Naive thymus-derived CD4-positive, alpha-beta T cell (primary cell): ENCODE measurements around the gene FMR1NB. TPM values are rescaled to one million over a fixed set of nuclear protein-coding genes. Genes with fewer than 3 reads are reported as not detected.

Source experiments
- ATAC-seq: fragments of 150-1000 bp; cut with Tn5 transposase; 2 replicates; pipeline ENCODE4 v1.10.0; 2021; ENCODE audit warnings: mild to moderate bottlenecking, moderate library complexity
- CTCF ChIA-PET: fragments of 350-600 bp; sonication (Branson Sonifier 250); formaldehyde crosslinking; loops from one replicate; lab custom pipeline; 2021; ENCODE audit warnings: antibody characterized with exemption; lab: Charles Lee
- POLR2A ChIA-PET: fragments of 350-600 bp; sonication (Branson Sonifier 250); formaldehyde crosslinking; loops from one replicate; lab custom pipeline; 2021; ENCODE audit warnings: antibody characterized with exemption, inconsistent platforms; lab: Charles Lee
- DNase-seq, 9 donors: peaks; one replicate each; pipeline versions ENCODE4 v3.0.0 to v3.0.0-alpha.2; 2020 to 2022; ENCODE audit warnings: mixed read lengths in 1 of 9
- H3K27ac ChIP-seq: one replicate; pipeline ENCODE4 v1.7.0; 2013; ENCODE audit warnings: mild to moderate bottlenecking, low read depth, low read length, moderate library complexity
- H3K27me3 ChIP-seq, 2 donors: one replicate each; pipeline ENCODE4 v1.7.0; 2013; ENCODE audit warnings: low read length in 2 of 2, mild to moderate bottlenecking in 2 of 2, moderate library complexity in 2 of 2; ENCODE audit not compliant: control insufficient read depth in 2 of 2, insufficient read depth in 2 of 2
- H3K36me3 ChIP-seq, 3 experiments: 1 replicate in 2 of 3; 2 replicates in 1 of 3; pipeline ENCODE4 v1.7.0; 2013; ENCODE audit warnings: low read length in 3 of 3, mild to moderate bottlenecking in 3 of 3, moderate library complexity in 1 of 3; ENCODE audit not compliant: insufficient read depth in 3 of 3, control insufficient read depth in 2 of 3
- H3K4me1 ChIP-seq, 2 donors: one replicate each; pipeline ENCODE4 v1.7.0; 2013; ENCODE audit warnings: low read length in 2 of 2, mild to moderate bottlenecking in 2 of 2, moderate library complexity in 1 of 2; ENCODE audit not compliant: control insufficient read depth in 2 of 2, insufficient read depth in 2 of 2
- H3K4me3 ChIP-seq: 2 replicates; pipeline ENCODE4 v1.7.0; 2013; ENCODE audit warnings: mild to moderate bottlenecking, low read length
- H3K9me3 ChIP-seq, 3 experiments: 1 replicate in 2 of 3; 2 replicates in 1 of 3; pipeline ENCODE4 v1.7.0; 2013; ENCODE audit warnings: low read length in 3 of 3; ENCODE audit not compliant: control insufficient read depth in 2 of 3
- H3K27ac Mint-ChIP-seq, 9 donors: one replicate each; pipeline ENCODE4 v1.8.0; 2020 to 2022; ENCODE audit warnings: mixed read lengths in 9 of 9, mild to moderate bottlenecking in 8 of 9, moderate library complexity in 5 of 9, inconsistent platforms in 2 of 9
- H3K27me3 Mint-ChIP-seq, 5 donors: one replicate each; pipeline ENCODE4 v1.8.0; 2021 to 2022; ENCODE audit warnings: mixed read lengths in 5 of 5, mild to moderate bottlenecking in 1 of 5
- H3K36me3 Mint-ChIP-seq, 5 donors: one replicate each; pipeline ENCODE4 v1.8.0; 2020 to 2022; ENCODE audit warnings: mixed read lengths in 5 of 5, mild to moderate bottlenecking in 3 of 5, inconsistent platforms in 1 of 5
- H3K4me1 Mint-ChIP-seq, 7 donors: one replicate each; pipeline ENCODE4 v1.8.0; 2020 to 2022; ENCODE audit warnings: mixed read lengths in 7 of 7, mild to moderate bottlenecking in 3 of 7, inconsistent platforms in 1 of 7
- H3K4me3 Mint-ChIP-seq, 10 donors: one replicate each; pipeline ENCODE4 v1.8.0; 2020 to 2022; ENCODE audit warnings: mild to moderate bottlenecking in 10 of 10, mixed read lengths in 10 of 10, moderate library complexity in 6 of 10, inconsistent platforms in 2 of 10
- H3K9me3 Mint-ChIP-seq, 11 donors: one replicate each; pipeline ENCODE4 v1.8.0; 2020 to 2022; ENCODE audit warnings: mixed read lengths in 11 of 11, mild to moderate bottlenecking in 4 of 11, inconsistent platforms in 1 of 11, moderate library complexity in 1 of 11
- intact Hi-C, 2 donors: fragments of 100-400 bp; cut with micrococcal nuclease; formaldehyde crosslinking; loops; one replicate each; pipeline ENCODE4 v1.15.1; 2023
- polyA plus RNA-seq, 2 donors: library from polyadenylated mRNA; unstranded; fragments of 300-500 nt; fragmentation: Illumina TruSeq; gene quantifications; one replicate each; pipeline ENCODE4 v1.2.3, GENCODE V29; 2021
- total RNA-seq, 6 experiments: library from RNA in 5 of 6; stranded (reverse) in 5 of 6; gene quantifications; 1 replicate in 5 of 6; 2 replicates in 1 of 6; pipeline ENCODE4 v1.2.3 and lab custom pipeline; 2021 to 2026

The FMR1NB gene
- total and polyA plus RNA-seq, 7 experiments from 2014 or later, result not detected

DNA sequence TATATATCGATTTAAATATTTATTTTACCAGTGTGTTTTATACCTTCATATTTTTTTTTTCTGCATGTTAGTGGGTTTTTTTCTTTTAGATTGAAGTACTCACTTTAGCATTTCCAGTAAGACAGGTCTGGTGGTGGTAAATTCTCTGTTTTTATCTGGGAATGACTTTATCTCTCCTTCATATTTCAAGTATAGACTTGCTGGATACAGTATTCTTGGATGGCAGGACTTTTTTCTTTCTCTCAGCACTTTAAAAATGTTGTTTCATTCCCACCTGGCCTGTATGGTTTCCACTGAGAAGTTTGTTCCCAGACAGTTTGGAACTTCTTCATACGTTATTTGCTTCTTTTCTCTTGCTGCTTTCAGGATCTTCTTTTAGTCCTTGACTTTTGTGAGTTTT is 86.1 kb downstream of the FMR1NB start:
- no peak for DNase-seq
- Histone ChIP-seq H3K36me3 (no peaks in the 10 kb centered on the region), H3K9me3 (peaks cover 0 to 4% (median 0%) of the 10 kb centered on the region in 3 experiments), H3K4me3 (no peak overlapping the region), H3K4me1 (no peaks in the 10 kb centered on the region), H3K27ac (no peak overlapping the region), H3K27me3 (no peaks in the 10 kb centered on the region)
- intact Hi-C loops, result no loop called here
- no peak overlapping the region for H3K27ac Mint-ChIP-seq
- ATAC-seq, result no peak
- ChIA-PET POLR2A (no interaction called here), CTCF (no interaction called here)
- peaks cover 0 to 6% (median 0%) of the 10 kb centered on the region in 5 donors for H3K36me3 Mint-ChIP-seq
- H3K4me1 Mint-ChIP-seq, result no peaks in the 10 kb centered on the region
- H3K4me3 Mint-ChIP-seq, result no peak overlapping the region
- H3K9me3 Mint-ChIP-seq, result peaks cover 0 to 17% (median 4%) of the 10 kb centered on the region in 11 donors
- peaks cover 0 to 5% (median 0%) of the 10 kb centered on the region in 5 donors for H3K27me3 Mint-ChIP-seq

- H3K4me3 ChIP-seq, result no peak overlapping the region
- Mint-ChIP-seq H3K27ac (no peak overlapping the region), H3K4me1 (no peaks in the 10 kb centered on the region), H3K4me3 (no peak overlapping the region), H3K27me3 (peaks cover 0 to 2% (median 0%) of the 10 kb centered on the region in 5 donors), H3K36me3 (peaks cover 0 to 6% (median 0%) of the 10 kb centered on the region in 5 donors), H3K9me3 (peaks cover 0 to 17% (median 4%) of the 10 kb centered on the region in 11 donors)
- ChIA-PET CTCF (no interaction called here), POLR2A (no interaction called here)
- DNase-seq, result no peak
- no peak overlapping the region for H3K27ac ChIP-seq
- intact Hi-C loops, result no loop called here
- no peaks in the 10 kb centered on the region for H3K4me1 ChIP-seq
- no peaks in the 10 kb centered on the region for H3K36me3 ChIP-seq
- no peak for ATAC-seq
- H3K27me3 ChIP-seq, result no peaks in the 10 kb centered on the region
- peaks cover 0 to 4% (median 0%) of the 10 kb centered on the region in 3 experiments for H3K9me3 ChIP-seq
Observed at GRCh38 chrX:148069759-148070503, 88.8 kb downstream of the FMR1NB start.

GRCh38 chrX:148070504-148070877 is 89.4 kb downstream of the FMR1NB start:
- CTCF ChIA-PET, result no interaction called here
- POLR2A ChIA-PET, result no interaction called here
- intact Hi-C loops, result no loop called here

More at GRCh38 chrX:148070504-148070877, 89.4 kb downstream of the FMR1NB start:
- no peak for DNase-seq
- Mint-ChIP-seq H3K4me3 (no peak overlapping the region), H3K9me3 (peaks cover 0 to 17% (median 4%) of the 10 kb centered on the region in 11 donors), H3K27ac (no peak overlapping the region), H3K27me3 (peaks cover 0 to 2% (median 0%) of the 10 kb centered on the region in 5 donors), H3K4me1 (no peaks in the 10 kb centered on the region), H3K36me3 (peaks cover 0 to 6% (median 0%) of the 10 kb centered on the region in 5 donors)
- Histone ChIP-seq H3K27ac (no peak overlapping the region), H3K4me1 (no peaks in the 10 kb centered on the region), H3K27me3 (no peaks in the 10 kb centered on the region), H3K4me3 (no peak overlapping the region), H3K9me3 (peaks cover 0 to 4% (median 0%) of the 10 kb centered on the region in 3 experiments), H3K36me3 (no peaks in the 10 kb centered on the region)
- no peak for ATAC-seq

Other genes starting within 250 kb of the FMR1NB start
- gene FMR1, start 69.4 kb upstream of the FMR1NB start, total RNA-seq, result 10 to 100 TPM; 50.6 to 84.2 (median 76.8) TPM
- 1 to 10 TPM; 4.5 to 6.4 TPM for gene FMR1, start 69.4 kb upstream of the FMR1NB start, polyA plus RNA-seq